Kidney epithelial cell (primary cell): ENCODE measurements around the gene LMTK2. TPM values are rescaled to one million over a fixed set of nuclear protein-coding genes. Genes with fewer than 3 reads are reported as not detected.

Experiments used
- DNase-seq: peaks from one replicate; pipeline ENCODE4 v3.0.0-alpha.2; 2010; ENCODE audit warnings: low read depth
- H3K27me3 ChIP-seq: 2 replicates; pipeline ENCODE4 v1.6.0; 2011; ENCODE audit warnings: low read length; ENCODE audit not compliant: control insufficient read depth, insufficient read depth
- H3K36me3 ChIP-seq: 2 replicates; pipeline ENCODE4 v1.5.1; 2011; ENCODE audit warnings: low read length; ENCODE audit not compliant: control insufficient read depth, insufficient read depth
- H3K4me3 ChIP-seq: 2 replicates; pipeline ENCODE4 v1.5.1; 2011; ENCODE audit warnings: low read depth, mild to moderate bottlenecking, control low read depth, low read length
- CTCF ChIP-seq: IDR thresholded peaks from 2 replicates; pipeline ENCODE4 v1.5.1; 2011; ENCODE audit warnings: mild to moderate bottlenecking, moderate library complexity, low read length, control low read depth, inconsistent platforms; ENCODE audit not compliant: insufficient read depth, poor library complexity, severe bottlenecking
- total RNA-seq: library from RNA; depleted of rRNA; stranded (reverse); fragments of >200 nt; gene quantifications from 2 replicates; pipeline ENCODE4 v1.2.3, GENCODE V29; 2015

Gene LMTK2
- total RNA-seq, 1 donor from 2014 or later: 17.9 TPM

GRCh38 chr7:98166668-98166970 is 60.0 kb downstream of the LMTK2 start:
- H3K36me3 ChIP-seq: no peaks in the 10 kb centered on the region
- H3K4me3 ChIP-seq: no peak overlapping the region
- no peaks in the 10 kb centered on the region for H3K27me3 ChIP-seq
- TF ChIP-seq CTCF: no peak
- no peak for DNase-seq

DNA sequence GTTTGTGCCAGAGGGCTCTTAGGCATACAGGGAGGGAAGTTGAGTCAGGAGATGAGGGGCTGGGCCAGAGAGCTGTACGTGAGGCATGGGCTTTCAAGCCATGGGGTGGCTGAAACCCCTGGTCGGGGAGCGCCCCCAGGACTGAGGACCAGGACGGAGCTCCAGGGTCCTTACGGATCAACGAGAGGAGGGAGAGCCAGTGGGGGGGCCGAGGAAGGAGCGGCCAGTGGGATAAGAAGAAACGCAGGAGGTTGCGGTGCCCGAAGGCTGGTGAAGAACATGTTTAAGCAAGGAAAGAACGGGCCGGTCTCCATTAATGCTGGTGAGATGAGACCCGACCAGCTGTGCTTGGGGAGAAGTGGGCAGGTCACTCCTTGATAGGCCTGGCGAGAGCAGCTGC is 61.0 kb downstream of the LMTK2 start:
- DNase-seq: no peak

GRCh38 chr7:98168181-98168903 is 61.7 kb downstream of the LMTK2 start:
- DNase-seq: peak; percentile 62
- H3K4me3 ChIP-seq: no peak overlapping the region
- peaks cover 2% of the 10 kb centered on the region for H3K36me3 ChIP-seq
- H3K27me3 ChIP-seq: no peaks in the 10 kb centered on the region
- peak; percentile 83 for TF ChIP-seq CTCF

More for the DNA sequence above, 61.0 kb downstream of the LMTK2 start:
- Histone ChIP-seq H3K4me3 (no peak overlapping the region), H3K27me3 (no peaks in the 10 kb centered on the region), H3K36me3 (peaks cover 2% of the 10 kb centered on the region)
- TF ChIP-seq CTCF: no peak

DNA sequence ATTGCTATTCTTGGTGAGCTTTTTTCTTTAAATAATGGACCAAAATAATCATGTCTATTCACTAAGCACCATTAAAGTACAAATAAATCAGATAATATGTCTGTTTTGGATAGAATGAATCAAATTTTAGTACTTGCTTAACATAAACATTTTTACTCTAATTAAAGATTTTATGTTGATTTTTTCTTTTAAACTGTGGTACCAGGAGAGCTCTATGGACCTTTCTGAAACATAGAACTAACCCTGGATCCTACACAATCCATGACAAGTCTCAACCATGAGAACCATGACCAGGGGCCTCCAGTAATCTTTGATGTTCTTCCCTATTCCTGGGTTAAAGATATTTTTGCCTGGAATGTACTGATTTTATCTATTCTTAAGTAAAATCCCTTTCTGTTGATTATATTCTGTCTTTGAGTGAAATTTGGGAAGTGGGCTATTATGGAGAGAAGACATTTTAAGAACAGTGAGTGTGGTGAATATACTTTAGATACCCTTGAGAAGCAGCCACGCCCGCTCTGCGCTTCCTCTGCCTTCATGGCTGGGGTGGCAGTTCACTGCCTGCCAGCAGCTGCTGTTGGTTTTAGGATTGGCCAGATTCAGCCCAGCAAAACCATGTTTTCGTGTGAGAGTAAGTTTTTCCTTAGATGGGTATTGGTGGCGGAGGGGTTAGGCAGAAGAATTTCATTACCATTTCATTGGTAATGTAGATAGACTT is 62.4 kb downstream of the LMTK2 start:
- Histone ChIP-seq H3K4me3 (no peak overlapping the region), H3K36me3 (peaks cover 2% of the 10 kb centered on the region), H3K27me3 (no peaks in the 10 kb centered on the region)
- no peak for DNase-seq
- no peak for TF ChIP-seq CTCF

GRCh38 chr7:98170966-98171365 is 64.3 kb downstream of the LMTK2 start:
- peaks cover 3% of the 10 kb centered on the region for H3K36me3 ChIP-seq
- DNase-seq: no peak
- no peaks in the 10 kb centered on the region for H3K27me3 ChIP-seq
- TF ChIP-seq CTCF: no peak
- H3K4me3 ChIP-seq: no peak overlapping the region

- Histone ChIP-seq H3K4me3 (no peak overlapping the region), H3K36me3 (peaks cover 3% of the 10 kb centered on the region), H3K27me3 (no peaks in the 10 kb centered on the region)
- no peak for DNase-seq
- no peak for TF ChIP-seq CTCF
Measured at GRCh38 chr7:98171449-98171848, 64.8 kb downstream of the LMTK2 start.
